HepG2 (cell line): Measurements from ENCODE around the gene RBBP6. TPM values are rescaled to one million over a fixed set of nuclear protein-coding genes. Genes with fewer than 3 reads are reported as not detected.
A peak's percentile ranks its signal among the peaks of the same experiment; 100 is the strongest.

Experiments
- CHD4 ChIP-seq: fragments of 200-600 bp; sonication (generic); IDR thresholded peaks from 2 replicates; pipeline ENCODE4 v1.7.0; 2017; ENCODE audit warnings: mild to moderate bottlenecking, low read length, borderline replicate concordance
- DRAP1 ChIP-seq: IDR thresholded peaks from 2 replicates; pipeline ENCODE4 v1.6.1; 2016; ENCODE audit warnings: missing genetic modification reagents, missing compliant biosample characterization
- FOXA1 ChIP-seq, 2 experiments: fragments of 450-650 bp in 1 of 2; sonication (generic) in 1 of 2; formaldehyde crosslinking in 1 of 2; IDR thresholded peaks; 2 replicates each; pipeline versions ENCODE4 v1.4.0 to v1.6.1; 2016 to 2020; ENCODE audit warnings: missing genetic modification reagents in 1 of 2
- NCOA1 ChIP-seq: sonication (generic); formaldehyde crosslinking; IDR thresholded peaks from 2 replicates; pipeline ENCODE4 v1.9.0; 2021; ENCODE audit warnings: missing genetic modification reagents
- XBP1 ChIP-seq: sonication (generic); formaldehyde crosslinking; IDR thresholded peaks from 2 replicates; pipeline ENCODE4 v1.5.0; 2020; ENCODE audit warnings: missing genetic modification reagents
- ZBTB1 ChIP-seq: sonication (generic); formaldehyde crosslinking; IDR thresholded peaks from 2 replicates; pipeline ENCODE4 v1.4.0; 2020; ENCODE audit warnings: missing genetic modification reagents, borderline replicate concordance
- ZMYM2 ChIP-seq: sonication (generic); formaldehyde crosslinking; IDR thresholded peaks from 2 replicates; pipeline ENCODE4 v1.8.0; 2022; ENCODE audit warnings: mild to moderate bottlenecking, missing genetic modification reagents
- ZNF34 ChIP-seq: sonication (generic); formaldehyde crosslinking; IDR thresholded peaks from 2 replicates; pipeline ENCODE4 v1.4.0; 2020; ENCODE audit warnings: mild to moderate bottlenecking, missing genetic modification reagents, borderline replicate concordance
- ZNF441 ChIP-seq: sonication (generic); formaldehyde crosslinking; IDR thresholded peaks from 2 replicates; pipeline ENCODE4 v1.7.0; 2021; ENCODE audit warnings: missing genetic modification reagents, borderline replicate concordance
- ZNF563 ChIP-seq: sonication (generic); formaldehyde crosslinking; IDR thresholded peaks from 2 replicates; pipeline ENCODE4 v1.8.0; 2022; ENCODE audit warnings: mild to moderate bottlenecking, moderate library complexity, missing genetic modification reagents
- polyA plus RNA-seq, 8 experiments: library from polyadenylated mRNA; depleted of rRNA in 3 of 8; stranded (reverse) in 7 of 8; unstranded in 1 of 8; fragments of >200 nt; fragmentation: Illumina TruSeq in 4 of 8; extraction: Trizol in 4 of 8; gene quantifications; 2 replicates each; pipeline versions ENCODE4 v1.2.1 to v1.2.3, GENCODE V29; 2011 to 2016; ENCODE audit warnings: low read depth in 4 of 8, missing spikeins in 1 of 8, mixed read lengths in 1 of 8; ENCODE audit not compliant: insufficient read depth in 1 of 8
- total RNA-seq, 5 experiments: library from RNA; depleted of rRNA; stranded (reverse); fragments of >200 nt; fragmentation: Illumina TruSeq; extraction: Trizol; gene quantifications; 2 replicates each; pipeline ENCODE4 v1.2.3, GENCODE V29; 2016; ENCODE audit warnings: low read depth in 1 of 5
- TF ChIP-seq, protein P1 (sequence below): sonication (generic); formaldehyde crosslinking; IDR thresholded peaks from 2 replicates; pipeline ENCODE4 v1.9.0; 2021; ENCODE audit warnings: missing genetic modification reagents, mild to moderate bottlenecking, borderline replicate concordance
- TF ChIP-seq, protein P2 (sequence below): sonication (generic); formaldehyde crosslinking; IDR thresholded peaks from 2 replicates; pipeline ENCODE4 v1.4.0; 2020; ENCODE audit warnings: mild to moderate bottlenecking, missing genetic modification reagents
- TF ChIP-seq, protein P3 (sequence below): sonication (generic); formaldehyde crosslinking; IDR thresholded peaks from 2 replicates; pipeline ENCODE4 v1.4.0; 2020; ENCODE audit warnings: missing genetic modification reagents, mild to moderate bottlenecking, borderline replicate concordance
- TF ChIP-seq, protein P4 (sequence below): sonication (generic); formaldehyde crosslinking; conservative IDR thresholded peaks from 2 replicates; pipeline ENCODE4 v1.4.0; 2020; ENCODE audit warnings: missing genetic modification reagents

Gene RBBP6
- total and polyA plus RNA-seq, 2 of the 13 experiments (the other 11 are each of a cell fraction or from before 2014, with no cell fraction given): 37.1 to 70.9 TPM

DNA sequence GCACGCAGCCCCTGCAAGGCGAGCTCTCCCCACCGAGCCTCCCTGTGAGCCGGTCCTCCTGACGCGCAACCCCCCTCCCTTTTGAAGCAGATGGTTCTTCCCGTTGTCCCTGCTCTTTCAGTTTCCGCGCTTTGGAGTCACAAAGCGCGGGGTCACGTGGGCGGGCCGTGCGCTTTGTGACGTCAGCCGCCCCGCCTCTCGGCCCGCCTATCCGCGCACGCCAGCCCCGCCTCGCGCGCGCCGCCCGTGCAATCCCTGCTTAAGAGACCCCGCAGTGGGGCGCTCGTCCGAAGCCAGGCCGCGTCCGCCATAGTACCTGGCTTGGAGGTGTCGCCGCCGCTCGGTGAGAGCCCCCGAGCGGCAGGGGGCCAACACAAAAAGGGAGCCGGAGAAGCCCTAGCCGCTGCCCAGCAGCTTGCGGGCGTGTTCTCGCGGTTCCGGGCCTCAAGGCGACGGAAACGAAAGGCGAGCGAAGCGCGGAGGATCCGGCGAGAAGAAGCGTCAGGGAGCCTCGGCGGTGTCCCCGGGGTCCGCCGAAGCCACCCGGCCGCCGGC lies at the start of gene RBBP6 (continued):
- TF ChIP-seq DRAP1: peak; percentile 97
- peak; percentile 31 for TF ChIP-seq NCOA1 (CRISPR knock-in tag)
- TF ChIP-seq, protein P1, sequence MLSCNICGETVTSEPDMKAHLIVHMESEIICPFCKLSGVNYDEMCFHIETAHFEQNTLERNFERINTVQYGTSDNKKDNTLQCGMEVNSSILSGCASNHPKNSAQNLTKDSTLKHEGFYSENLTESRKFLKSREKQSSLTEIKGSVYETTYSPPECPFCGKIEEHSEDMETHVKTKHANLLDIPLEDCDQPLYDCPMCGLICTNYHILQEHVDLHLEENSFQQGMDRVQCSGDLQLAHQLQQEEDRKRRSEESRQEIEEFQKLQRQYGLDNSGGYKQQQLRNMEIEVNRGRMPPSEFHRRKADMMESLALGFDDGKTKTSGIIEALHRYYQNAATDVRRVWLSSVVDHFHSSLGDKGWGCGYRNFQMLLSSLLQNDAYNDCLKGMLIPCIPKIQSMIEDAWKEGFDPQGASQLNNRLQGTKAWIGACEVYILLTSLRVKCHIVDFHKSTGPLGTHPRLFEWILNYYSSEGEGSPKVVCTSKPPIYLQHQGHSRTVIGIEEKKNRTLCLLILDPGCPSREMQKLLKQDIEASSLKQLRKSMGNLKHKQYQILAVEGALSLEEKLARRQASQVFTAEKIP (CRISPR knock-in tag): no peak
- TF ChIP-seq ZBTB1 (CRISPR knock-in tag): no peak
- no peak for TF ChIP-seq ZNF563
- TF ChIP-seq, protein P2, sequence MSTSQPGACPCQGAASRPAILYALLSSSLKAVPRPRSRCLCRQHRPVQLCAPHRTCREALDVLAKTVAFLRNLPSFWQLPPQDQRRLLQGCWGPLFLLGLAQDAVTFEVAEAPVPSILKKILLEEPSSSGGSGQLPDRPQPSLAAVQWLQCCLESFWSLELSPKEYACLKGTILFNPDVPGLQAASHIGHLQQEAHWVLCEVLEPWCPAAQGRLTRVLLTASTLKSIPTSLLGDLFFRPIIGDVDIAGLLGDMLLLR (CRISPR knock-in tag): no peak; the same call in 1 of the 2 replicates
- TF ChIP-seq, protein P3, sequence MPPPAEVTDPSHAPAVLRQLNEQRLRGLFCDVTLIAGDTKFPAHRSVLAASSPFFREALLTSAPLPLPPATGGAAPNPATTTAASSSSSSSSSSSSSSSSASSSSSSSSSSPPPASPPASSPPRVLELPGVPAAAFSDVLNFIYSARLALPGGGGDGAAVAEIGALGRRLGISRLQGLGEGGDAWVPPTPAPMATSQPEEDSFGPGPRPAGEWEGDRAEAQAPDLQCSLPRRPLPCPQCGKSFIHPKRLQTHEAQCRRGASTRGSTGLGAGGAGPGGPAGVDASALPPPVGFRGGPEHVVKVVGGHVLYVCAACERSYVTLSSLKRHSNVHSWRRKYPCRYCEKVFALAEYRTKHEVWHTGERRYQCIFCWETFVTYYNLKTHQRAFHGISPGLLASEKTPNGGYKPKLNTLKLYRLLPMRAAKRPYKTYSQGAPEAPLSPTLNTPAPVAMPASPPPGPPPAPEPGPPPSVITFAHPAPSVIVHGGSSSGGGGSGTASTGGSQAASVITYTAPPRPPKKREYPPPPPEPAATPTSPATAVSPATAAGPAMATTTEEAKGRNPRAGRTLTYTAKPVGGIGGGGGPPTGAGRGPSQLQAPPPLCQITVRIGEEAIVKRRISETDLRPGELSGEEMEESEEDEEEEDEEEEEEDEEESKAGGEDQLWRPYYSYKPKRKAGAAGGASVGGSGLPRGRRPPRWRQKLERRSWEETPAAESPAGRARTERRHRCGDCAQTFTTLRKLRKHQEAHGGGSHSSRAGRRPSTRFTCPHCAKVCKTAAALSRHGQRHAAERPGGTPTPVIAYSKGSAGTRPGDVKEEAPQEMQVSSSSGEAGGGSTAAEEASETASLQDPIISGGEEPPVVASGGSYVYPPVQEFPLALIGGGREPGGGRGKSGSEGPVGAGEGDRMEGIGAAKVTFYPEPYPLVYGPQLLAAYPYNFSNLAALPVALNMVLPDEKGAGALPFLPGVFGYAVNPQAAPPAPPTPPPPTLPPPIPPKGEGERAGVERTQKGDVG (CRISPR knock-in tag): no peak
- no peak; the same call in 1 of the 2 replicates for TF ChIP-seq ZNF441 (CRISPR knock-in tag)
- TF ChIP-seq, protein P4, sequence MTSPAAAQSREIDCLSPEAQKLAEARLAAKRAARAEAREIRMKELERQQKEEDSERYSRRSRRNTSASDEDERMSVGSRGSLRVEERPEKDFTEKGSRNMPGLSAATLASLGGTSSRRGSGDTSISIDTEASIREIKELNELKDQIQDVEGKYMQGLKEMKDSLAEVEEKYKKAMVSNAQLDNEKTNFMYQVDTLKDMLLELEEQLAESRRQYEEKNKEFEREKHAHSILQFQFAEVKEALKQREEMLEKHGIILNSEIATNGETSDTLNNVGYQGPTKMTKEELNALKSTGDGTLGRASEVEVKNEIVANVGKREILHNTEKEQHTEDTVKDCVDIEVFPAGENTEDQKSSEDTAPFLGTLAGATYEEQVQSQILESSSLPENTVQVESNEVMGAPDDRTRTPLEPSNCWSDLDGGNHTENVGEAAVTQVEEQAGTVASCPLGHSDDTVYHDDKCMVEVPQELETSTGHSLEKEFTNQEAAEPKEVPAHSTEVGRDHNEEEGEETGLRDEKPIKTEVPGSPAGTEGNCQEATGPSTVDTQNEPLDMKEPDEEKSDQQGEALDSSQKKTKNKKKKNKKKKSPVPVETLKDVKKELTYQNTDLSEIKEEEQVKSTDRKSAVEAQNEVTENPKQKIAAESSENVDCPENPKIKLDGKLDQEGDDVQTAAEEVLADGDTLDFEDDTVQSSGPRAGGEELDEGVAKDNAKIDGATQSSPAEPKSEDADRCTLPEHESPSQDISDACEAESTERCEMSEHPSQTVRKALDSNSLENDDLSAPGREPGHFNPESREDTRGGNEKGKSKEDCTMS: no peak
- TF ChIP-seq CHD4: no peak
- no peak for TF ChIP-seq XBP1 (CRISPR knock-in tag)
- TF ChIP-seq ZMYM2 (CRISPR knock-in tag): 0 out of 2 replicates have a peak, but pooled peaks have one; percentile 42
- TF ChIP-seq ZNF34 (CRISPR knock-in tag): no peak
- TF ChIP-seq FOXA1 (IDR thresholded peaks at IDR 0.05): no peak
- no peak for TF ChIP-seq FOXA1 (CRISPR knock-in tag; IDR thresholded peaks at IDR 0.05)
